ENCODE measurements around the gene HPSE. TPM values are rescaled to one million over a fixed set of nuclear protein-coding genes. Genes with fewer than 3 reads are reported as not detected.

Gene HPSE
- polyA plus RNA-seq, 3 donors: 21.2 to 65.8 (median 31.2) TPM

DNA sequence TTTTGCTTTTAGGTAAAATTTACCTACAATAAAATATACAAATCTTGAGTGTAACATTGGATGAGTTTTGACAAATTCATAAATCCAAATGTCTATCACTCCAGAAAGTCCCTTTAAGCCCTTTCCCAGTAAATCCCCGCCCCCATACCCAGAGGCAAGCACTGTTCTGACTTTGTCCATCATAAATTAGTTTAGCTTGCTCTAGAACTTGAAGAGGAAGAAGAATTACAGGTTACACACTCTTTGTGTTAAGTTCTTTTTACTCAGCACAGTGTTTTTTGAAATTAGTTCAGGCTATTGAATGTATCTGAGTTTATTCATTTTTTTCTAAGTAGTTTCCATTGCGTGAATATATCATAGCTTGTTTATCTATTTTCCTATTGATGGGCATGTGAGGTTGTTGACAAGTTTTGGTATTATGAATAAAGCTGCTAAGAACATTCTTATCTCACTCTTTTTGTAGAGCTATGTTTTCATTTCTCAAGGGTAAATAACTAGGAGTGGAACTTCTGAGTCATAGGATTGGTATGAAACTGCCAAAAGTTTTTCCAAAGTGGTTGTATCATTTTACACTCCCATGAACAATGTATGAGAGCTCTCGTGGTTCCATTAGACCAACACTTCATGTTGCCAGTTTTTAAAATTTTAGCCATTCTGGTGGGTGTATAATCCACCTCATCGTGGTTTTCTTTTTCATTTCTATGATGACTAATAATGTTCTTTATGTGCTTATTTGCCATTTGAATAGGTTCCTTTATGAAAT, 22.4 kb upstream of the HPSE start:
- Mint-ChIP-seq H3K4me1 (peaks cover 6% of the 10 kb centered on the region), H3K27me3 (ENCODE audit: low read depth in 3 of 3) (peaks cover 0 to 4% (median 0%) of the 10 kb centered on the region in 3 donors), H3K4me3 (no peak overlapping the region), H3K27ac (no peak overlapping the region), H3K9me3 (peaks cover 0 to 3% (median 0%) of the 10 kb centered on the region in 7 donors), H3K36me3 (no peaks in the 10 kb centered on the region)
- no peak overlapping the region for H3K4me3 ChIP-seq (replicated peaks in 1 of 3; ENCODE audit: low read depth in 2 of 3, low read length in 3 of 3)
- no peaks in the 10 kb centered on the region for H3K79me2 ChIP-seq (ENCODE audit: insufficient read depth, low read length)
- H3K4me1 ChIP-seq (ENCODE audit: control insufficient read depth in 1 of 2, insufficient read depth in 2 of 2, low read length in 2 of 2): no peaks in the 10 kb centered on the region
- H3K9ac ChIP-seq (ENCODE audit: insufficient read depth, low read length, poor library complexity, severe bottlenecking): no peak overlapping the region
- no peak overlapping the region for H2AFZ ChIP-seq (ENCODE audit: insufficient read depth, low read depth, low read length, poor library complexity, severe bottlenecking)
- no peaks in the 10 kb centered on the region for H3K36me3 ChIP-seq (replicated peaks in 1 of 2; ENCODE audit: control insufficient read depth in 1 of 2, insufficient read depth in 2 of 2, low read length in 2 of 2)
- no peaks in the 10 kb centered on the region for H3K27me3 ChIP-seq (ENCODE audit: control insufficient read depth in 2 of 2, insufficient read depth in 2 of 2, low read length in 2 of 2)
- DNase-seq: no peak
- TF ChIP-seq, protein P1, sequence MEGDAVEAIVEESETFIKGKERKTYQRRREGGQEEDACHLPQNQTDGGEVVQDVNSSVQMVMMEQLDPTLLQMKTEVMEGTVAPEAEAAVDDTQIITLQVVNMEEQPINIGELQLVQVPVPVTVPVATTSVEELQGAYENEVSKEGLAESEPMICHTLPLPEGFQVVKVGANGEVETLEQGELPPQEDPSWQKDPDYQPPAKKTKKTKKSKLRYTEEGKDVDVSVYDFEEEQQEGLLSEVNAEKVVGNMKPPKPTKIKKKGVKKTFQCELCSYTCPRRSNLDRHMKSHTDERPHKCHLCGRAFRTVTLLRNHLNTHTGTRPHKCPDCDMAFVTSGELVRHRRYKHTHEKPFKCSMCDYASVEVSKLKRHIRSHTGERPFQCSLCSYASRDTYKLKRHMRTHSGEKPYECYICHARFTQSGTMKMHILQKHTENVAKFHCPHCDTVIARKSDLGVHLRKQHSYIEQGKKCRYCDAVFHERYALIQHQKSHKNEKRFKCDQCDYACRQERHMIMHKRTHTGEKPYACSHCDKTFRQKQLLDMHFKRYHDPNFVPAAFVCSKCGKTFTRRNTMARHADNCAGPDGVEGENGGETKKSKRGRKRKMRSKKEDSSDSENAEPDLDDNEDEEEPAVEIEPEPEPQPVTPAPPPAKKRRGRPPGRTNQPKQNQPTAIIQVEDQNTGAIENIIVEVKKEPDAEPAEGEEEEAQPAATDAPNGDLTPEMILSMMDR (IDR thresholded peaks at IDR 0.05): no peak
- H3K9me3 ChIP-seq (replicated peaks in 1 of 2; ENCODE audit: control insufficient read depth in 1 of 2, insufficient read depth in 1 of 2, low read length in 2 of 2): no peaks in the 10 kb centered on the region
- WGBS (ENCODE audit: insufficient coverage): no CpG with 5 or more reads among the region's 4 CpGs
- no peak overlapping the region for H3K4me2 ChIP-seq (replicated peaks; ENCODE audit: extremely low read depth, low read length, poor library complexity, severe bottlenecking)
- intact Hi-C loops (cut with micrococcal nuclease): no loop called here
- no peak overlapping the region for H3K27ac ChIP-seq (ENCODE audit: low read depth in 1 of 2, low read length in 2 of 2)
- H4K20me1 ChIP-seq (ENCODE audit: insufficient read depth, low read length): no peaks in the 10 kb centered on the region

DNA sequence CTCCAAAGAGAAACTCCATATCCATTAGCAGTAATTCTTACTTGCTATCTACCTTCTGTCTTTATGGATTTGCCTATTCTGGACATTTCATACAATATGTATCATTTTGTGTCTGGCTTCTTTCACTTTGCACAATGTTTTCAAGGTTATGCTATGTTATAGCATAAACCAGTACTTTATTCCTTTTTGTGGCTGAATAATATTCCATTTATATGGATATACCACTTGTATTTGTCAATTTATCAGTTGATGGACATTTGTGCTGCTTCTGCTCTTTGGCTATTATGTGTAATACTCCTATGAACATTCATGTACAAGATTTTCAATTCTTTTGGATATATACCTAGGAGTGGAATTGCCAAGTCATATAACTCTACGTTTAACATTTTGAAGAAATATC, 18.9 kb upstream of the HPSE start:
- DNase-seq: no peak
- H3K4me2 ChIP-seq (replicated peaks; ENCODE audit: extremely low read depth, low read length, poor library complexity, severe bottlenecking): no peak overlapping the region
- intact Hi-C loops (cut with micrococcal nuclease): no loop called here

More for the DNA sequence above, 18.9 kb upstream of the HPSE start:
- Histone ChIP-seq H4K20me1 (ENCODE audit: insufficient read depth, low read length) (no peaks in the 10 kb centered on the region), H3K4me3 (replicated peaks in 1 of 3; ENCODE audit: low read depth in 2 of 3, low read length in 3 of 3) (no peak overlapping the region), H2AFZ (ENCODE audit: insufficient read depth, low read depth, low read length, poor library complexity, severe bottlenecking) (no peak overlapping the region), H3K9me3 (replicated peaks in 1 of 2; ENCODE audit: control insufficient read depth in 1 of 2, insufficient read depth in 1 of 2, low read length in 2 of 2) (no peaks in the 10 kb centered on the region), H3K36me3 (replicated peaks in 1 of 2; ENCODE audit: control insufficient read depth in 1 of 2, insufficient read depth in 2 of 2, low read length in 2 of 2) (no peaks in the 10 kb centered on the region), H3K27me3 (ENCODE audit: control insufficient read depth in 2 of 2, insufficient read depth in 2 of 2, low read length in 2 of 2) (no peaks in the 10 kb centered on the region), H3K27ac (ENCODE audit: low read depth in 1 of 2, low read length in 2 of 2) (no peak overlapping the region), H3K79me2 (ENCODE audit: insufficient read depth, low read length) (no peaks in the 10 kb centered on the region), H3K4me1 (ENCODE audit: control insufficient read depth in 1 of 2, insufficient read depth in 2 of 2, low read length in 2 of 2) (peaks cover 0 to 8% of the 10 kb centered on the region in 2 donors), H3K9ac (ENCODE audit: insufficient read depth, low read length, poor library complexity, severe bottlenecking) (no peak overlapping the region)
- H3K4me3 Mint-ChIP-seq: no peak overlapping the region
- H3K27ac Mint-ChIP-seq: no peak overlapping the region
- peaks cover 0 to 4% (median 1%) of the 10 kb centered on the region in 3 donors for H3K27me3 Mint-ChIP-seq (ENCODE audit: low read depth in 3 of 3)
- no CpG with 5 or more reads among the region's 1 CpG for whole genome bisulfite sequencing (ENCODE audit: insufficient coverage)
- peaks cover 13% of the 10 kb centered on the region for H3K4me1 Mint-ChIP-seq
- TF ChIP-seq, protein P1 (IDR thresholded peaks at IDR 0.05): no peak
- peaks cover 0 to 3% (median 0%) of the 10 kb centered on the region in 7 donors for H3K9me3 Mint-ChIP-seq
- peaks cover 0 to 4% of the 10 kb centered on the region in 2 donors for H3K36me3 Mint-ChIP-seq
